ENCODE data around the gene DIAPH3.

DNA sequence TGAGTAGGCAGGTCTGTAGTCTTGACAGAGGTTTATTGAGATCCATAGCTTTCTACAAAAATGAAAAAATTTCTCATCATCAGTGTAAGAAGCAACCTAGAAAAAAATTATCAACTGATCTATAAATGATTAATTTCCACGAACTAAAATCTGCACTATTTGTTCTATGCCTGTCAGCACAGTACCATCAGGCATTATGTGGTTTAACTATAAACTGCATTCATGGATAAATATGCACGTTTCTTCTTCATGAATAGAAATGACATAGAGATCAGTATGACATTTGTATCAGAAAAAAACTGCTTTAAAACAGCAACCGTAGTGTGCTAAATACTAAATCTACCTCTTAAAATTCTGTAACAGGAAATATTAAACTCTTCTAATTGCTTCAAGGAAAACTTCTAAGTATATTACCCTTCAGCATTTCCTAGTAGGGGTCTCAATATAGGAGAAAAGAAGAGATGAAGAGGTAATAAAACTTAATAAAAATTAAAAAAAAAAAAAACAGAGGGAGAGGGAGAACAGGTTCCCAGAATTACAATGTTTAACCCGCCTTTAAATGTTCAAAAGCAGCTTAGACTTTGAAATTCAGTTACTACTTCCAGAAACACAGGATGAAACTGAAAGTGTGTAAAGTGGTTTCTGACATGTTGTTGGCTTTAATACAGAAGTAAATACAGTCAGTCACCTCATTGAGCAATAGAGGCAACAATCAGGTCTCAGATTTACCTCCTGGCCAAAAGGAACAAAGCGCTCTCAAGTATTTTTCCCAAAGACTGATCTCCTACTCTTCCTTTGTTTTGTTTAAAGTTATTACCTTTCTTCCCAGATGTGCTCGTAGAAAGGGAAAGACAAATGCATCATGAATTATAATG lies 144.4 kb downstream of the DIAPH3 start:
- TF ChIP-seq YY1 (tag by site-specific recombination; IDR thresholded peaks at IDR 0.05) (no peak), CTCF (tag by site-specific recombination; IDR thresholded peaks at IDR 0.05) (no peak), ZNF335 (tag by site-specific recombination; conservative IDR thresholded peaks at IDR 0.05) (no peak), ZBTB49 (tag by site-specific recombination; IDR thresholded peaks at IDR 0.05; ENCODE audit: low read depth) (no peak)
